Measurements from ENCODE around the gene DPEP1.
A peak's percentile ranks its signal among the peaks of the same experiment; 100 is the strongest.
"Not testable (repeated sequence)": the region's sequence is repeated elsewhere in the genome, so short reads cannot be mapped to it uniquely, and the experiment has no call there.

DPEP1 gene

DNA sequence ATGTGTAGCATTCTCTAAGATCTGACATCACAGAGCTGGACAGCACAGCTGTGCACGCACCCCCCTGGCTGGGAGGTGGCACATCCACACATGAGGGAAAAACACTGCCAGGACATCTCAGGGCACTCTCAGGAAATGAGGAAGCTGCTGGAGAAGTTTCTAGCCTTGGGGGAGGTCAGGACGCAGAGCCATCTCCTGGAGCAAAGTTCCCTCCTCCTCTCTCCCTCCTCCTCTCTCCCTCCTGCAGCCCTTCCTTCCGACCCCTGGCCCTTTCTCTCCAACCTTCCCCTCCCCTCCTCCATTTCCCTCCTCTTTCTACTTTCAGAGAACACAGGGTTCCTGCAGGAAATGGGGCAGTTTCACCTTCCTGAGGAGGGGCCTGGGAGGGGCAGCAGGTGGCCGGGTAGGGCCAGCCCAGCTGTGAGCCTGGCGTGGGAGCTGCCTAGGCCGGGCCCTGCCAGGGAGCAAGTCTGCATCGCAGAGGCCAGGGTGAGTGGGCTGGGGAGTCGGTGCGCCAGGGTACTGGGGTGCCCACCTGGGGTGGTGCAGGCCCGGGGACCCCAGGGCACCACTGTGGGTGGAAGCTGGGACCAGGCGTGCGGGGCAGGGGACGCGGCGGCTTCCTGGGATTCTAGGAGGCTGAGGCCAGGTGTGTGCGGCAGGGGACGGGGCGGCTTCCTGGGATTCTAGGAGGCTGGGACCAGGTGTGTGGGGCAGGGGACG lies at the start of gene DPEP1:
TSS of gene DPEP1 (plus strand) at position 412 of the 723 bp plus-strand sequence. CDS start 16,769 bp downstream, outside the sequence.
- DNase-seq (ENCODE audit: low read depth): no peak

DNA sequence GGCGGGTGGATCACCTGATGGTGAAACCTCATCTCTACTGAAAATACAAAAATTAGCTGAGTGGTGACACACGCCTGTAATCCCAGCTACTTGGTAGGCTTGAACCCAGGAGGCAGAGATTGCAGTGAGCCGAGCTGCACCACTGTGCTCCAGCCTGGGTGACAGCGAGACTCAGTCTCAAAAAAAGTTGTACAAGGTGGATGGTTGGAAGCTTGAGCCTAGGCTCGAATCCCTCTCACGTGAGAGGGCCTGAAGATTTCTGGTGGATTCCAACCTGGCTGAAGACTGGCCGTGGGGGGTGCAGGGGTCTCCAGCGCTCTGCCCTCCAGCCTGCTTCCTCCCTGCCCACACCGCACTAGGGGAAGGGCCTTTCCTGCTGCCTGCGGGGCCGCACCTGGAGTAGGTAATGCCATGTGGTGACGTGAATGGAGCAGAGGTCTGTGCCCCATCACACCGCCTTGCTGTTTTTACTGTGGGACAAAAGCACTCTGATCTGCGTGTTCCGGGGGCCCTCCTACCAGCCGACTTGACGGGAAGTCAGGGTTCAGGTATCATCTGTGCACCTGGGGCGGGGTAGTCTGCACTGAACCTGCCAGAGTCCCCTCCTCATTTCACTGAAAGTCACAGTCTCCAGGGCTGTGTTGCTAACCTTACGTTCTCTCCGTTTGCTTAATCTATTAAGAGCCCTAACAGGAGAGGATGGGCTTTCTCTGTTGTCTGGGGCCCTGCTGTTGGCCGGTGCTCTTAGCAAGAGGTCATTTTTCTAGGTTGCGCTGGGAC lies 48.8 kb upstream of the DPEP1 start:
- DNase-seq (ENCODE audit: low read depth): no peak

DNA sequence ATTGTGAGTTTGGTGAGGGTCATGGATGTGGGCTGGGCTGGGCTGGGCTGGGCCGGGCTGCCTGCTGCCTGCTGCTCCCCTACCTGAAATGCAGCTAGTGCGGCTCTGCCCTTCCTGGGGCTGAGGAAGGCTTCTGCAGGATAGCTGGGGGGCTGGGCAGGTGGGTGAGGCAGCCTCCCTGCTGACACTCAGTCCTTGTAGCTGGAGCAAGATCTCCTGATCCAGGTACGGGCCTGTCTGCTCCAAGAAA lies 48.3 kb upstream of the DPEP1 start:
- no peak for DNase-seq (ENCODE audit: low read depth)

DNA sequence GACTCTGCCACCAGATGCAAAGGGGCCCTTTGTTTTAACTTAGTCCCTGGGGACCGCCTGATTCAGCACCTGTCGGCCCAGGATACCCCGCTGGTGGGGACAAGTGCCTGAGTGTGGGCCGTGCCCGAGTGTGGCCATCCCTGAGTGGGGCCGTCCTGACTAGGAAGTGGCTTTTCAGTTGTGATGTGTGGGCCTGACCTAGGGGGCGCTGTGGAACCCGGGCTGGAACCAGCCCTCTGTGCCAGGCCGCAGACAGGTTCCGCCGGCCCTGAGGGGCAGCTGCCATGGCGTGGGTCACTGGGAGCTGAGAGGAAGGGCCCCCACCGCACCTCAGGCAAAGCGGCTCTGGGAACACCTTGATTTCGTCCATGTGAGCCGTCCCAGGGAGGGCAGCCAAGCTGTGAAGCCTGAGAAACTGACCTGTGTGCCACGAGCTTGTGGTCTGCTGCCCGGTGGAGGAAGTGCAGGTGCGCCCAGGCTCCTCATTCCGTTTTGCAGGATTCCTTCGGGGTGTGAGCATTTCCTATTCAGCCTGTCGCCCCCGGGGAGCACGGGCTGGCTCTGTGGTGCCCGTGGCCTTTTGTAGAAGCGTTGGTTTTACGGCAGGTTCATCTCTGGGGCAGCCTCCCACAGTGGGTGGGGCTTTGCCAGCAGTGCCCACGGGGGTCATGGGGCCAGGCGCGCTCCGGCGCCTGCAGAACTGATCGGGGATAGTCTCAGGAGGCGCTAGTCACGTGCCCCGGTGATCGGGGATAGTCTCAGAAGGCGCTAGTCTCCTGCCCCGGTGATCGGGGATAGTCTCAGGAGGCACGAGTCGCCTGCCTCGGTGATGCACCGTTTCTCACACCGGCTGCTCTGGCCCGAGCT lies 47.7 kb upstream of the DPEP1 start:
- no peak for DNase-seq (ENCODE audit: low read depth)

DNA sequence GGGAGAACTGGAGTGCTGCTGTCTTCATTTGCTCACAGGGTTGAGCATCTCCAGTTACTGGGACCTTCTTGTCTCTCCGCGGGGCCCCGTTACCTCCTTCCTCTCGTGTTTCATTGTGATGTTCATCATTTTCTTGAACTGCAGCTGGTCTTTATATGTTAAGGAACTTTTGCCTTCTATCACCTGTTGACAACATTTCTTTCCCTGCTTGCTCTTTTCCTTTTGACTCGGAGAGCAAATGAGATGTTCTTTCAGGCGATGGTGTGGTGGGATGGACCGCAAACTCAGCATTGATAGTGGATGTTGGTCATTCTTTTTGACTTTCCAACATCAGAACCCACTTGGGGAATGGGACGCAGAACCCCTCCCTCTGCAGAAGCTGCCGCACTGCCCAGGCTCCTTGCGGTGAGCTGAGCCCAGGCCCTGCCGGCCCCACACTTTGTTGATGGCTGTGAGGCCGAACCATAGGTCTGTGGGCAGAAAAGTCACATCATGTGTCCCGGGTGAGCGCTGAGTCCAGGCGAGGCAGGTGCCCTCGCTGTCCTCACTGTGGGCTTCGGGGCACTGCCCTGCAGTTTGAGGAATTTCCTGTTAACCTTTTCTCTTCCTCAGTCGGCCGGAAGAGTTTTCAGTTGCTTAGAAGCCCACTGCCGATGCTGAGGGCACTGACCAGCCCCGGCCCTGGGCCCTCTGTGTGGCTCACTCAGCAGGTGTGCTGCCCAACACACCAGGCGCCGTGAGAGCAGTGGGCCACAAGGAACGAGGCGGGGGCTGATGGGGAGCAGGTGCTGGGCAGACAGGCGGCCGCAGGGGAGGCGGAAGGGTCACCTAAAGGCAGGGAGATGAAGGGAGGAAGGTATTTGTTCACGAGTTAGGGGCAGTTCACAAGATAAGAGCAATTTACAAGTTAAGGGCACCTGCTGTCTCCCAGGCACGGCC lies 45.5 kb upstream of the DPEP1 start:
- no peak for DNase-seq (ENCODE audit: low read depth)

DNA sequence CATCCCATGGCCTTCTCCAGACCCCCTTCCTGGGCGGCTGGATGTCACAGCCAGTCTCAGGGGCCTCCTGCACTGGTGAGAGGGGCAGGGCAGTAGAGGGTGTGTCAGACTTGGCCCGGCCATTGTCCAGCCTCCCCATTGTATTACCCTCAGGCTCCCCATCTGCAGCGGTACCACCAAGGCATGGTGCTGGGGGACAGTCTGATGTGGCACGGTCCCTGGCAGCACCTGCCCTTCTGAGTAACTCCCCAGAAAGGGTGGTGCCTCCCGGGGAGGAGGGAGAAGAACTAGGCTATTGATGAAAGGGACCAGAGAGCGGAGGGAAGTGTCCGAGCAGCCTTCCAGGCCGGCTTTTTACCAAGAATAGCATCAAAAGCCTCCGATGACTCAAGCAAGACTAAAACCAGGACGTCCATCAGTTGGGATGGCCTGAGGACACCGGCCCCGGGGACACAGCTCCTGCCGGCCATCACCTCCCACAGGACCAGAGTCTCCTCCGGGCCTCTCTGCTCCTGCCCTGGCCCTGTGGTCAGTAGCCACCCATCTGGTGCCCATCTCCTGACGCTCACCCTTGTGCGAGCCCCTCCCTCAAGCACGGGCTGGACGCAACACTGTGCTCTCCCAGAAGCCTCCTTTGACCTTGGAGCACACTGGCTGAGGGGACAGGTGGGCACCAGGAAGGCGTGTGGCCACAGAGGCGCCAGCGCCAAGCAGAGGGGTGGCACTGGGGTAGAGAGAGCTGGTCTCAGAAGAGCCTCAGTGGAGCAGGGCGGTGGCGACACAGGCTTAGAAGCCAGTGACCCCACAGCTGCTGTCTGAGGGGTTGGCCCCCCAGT lies 43.7 kb upstream of the DPEP1 start:
- DNase-seq (ENCODE audit: low read depth): no peak

DNA sequence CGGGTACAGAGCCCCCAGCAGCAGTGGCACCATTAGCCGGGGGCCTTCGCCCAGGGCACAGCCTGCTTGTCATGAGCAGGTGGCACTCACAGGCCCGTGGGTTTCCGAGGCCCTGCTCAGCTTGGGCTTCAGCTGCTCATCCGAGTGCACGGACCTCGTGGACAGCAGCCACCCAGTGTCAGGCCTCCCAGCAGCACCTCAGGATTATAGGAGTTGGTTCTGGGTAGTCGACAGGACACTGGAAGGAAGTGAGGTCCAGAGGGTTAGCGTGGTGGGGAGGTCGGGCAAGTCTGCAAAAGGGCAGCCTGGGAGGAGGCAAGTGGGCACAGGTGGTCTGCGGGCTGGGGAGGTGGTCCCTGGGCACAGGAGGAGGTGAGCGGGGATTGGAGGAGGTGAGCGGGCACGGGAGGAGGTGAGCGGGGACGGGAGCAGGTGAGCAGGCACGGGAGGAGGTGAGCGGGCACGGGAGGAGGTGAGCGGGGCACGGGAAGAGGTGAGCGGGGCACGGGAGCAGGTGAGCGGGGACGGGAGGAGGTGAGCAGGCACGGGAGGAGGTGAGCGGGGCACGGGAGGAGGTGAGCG lies 43.0 kb upstream of the DPEP1 start:
- no peak for DNase-seq (ENCODE audit: low read depth)

DNA sequence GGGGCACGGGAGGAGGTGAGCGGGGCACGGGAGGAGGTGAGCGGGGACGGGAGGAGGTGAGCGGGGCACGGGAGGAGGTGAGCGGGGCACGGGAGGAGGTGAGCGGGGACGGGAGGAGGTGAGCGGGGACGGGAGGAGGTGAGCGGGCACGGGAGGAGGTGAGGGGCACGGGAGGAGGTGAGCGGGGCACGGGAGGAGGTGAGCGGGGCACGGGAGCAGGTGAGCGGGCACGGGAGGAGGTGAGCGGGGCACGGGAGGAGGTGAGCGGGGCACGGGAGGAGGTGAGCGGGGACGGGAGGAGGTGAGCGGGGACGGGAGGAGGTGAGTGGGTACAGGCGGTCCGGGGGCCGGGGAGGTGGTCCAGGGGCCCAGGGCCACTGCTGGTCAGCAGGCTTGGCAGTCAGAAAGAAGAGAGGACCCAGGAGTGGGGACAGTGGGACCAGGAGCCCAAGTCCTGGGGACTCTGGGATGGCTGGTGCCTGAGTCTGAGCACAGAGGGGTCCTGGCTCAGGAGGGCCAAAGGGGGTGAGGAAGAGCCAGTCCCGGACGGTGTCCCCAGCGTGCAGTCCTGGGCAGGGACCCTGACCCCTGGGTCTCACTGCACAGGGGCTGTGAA lies 42.4 kb upstream of the DPEP1 start:
- DNase-seq (ENCODE audit: low read depth): not testable (repeated sequence)

DNA sequence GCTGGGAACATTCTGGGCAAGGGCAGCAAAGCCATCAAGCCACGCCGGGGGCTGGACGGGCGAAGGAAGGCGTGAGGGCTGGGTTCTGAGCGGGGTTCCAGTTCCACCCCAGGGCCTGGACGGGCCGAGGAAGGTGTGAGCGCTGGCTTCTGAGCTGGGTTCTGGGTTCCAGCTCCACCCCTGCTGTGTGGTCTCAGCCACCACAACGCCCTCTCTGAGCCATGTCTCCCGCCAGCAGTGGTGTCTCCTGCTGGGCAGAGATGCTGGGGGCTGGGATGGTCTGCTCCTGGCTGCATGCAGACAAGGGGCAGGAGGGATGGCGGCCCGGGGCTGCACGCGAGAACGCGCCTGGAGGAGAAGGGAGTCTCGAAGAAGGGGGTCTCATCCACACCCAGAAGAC lies 41.8 kb upstream of the DPEP1 start:
- DNase-seq (ENCODE audit: low read depth): no peak

DNA sequence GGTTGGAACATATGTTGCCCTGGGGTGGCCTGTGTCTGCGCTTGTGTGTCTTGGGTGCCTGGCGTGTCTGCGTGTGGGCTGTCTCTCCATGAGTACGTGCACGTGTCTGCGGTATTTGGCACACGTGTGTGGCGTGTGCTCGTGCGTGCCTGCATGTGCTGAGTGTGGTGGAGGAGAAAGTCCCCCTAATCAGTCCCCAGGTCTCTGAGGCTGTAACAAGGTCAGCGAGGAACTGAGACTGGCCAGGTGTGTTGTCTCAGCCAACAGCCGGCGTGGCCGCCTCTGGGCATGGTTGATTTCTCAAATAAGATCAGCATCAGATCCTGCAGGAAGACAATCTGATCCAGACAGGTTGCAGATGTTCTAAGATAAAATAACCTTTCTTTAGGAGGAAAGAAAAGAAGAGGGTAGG lies 41.4 kb upstream of the DPEP1 start:
- no peak for DNase-seq (ENCODE audit: low read depth)

DNA sequence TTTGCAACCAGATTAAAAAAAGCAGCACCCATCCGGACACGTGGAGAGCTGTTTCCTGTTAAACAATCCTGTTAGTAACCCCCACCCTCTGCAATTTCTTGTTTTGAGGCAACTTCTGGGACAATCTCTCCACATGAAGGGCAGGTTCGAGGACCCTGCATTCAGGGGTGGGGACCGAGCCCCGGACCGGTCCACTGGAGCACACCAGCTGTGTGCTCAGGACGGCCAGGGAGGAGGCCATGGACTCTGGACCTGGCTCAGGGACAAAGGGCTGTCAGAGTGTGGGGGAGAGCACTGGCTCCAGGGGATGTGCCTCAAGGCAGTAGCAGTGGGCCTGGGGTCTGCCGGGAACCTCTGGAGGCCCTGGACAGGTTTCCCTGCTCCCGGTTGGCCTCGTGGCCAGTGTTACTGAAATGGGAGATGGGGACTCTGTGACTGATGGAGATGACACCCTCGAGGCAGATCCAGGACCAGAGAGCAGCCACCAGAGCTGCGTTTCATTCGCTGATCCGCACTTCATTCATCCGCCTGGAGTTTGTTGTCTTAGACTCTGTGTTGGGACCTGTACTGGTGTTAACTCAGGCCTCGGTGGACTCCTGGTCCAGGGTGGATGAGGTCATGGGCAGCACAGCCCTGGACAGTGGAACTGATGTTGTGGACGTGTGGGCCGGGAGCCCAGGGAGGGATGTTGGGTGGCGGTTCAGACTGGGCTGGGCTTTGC lies 40.8 kb upstream of the DPEP1 start:
- no peak for DNase-seq (ENCODE audit: low read depth)

DNA sequence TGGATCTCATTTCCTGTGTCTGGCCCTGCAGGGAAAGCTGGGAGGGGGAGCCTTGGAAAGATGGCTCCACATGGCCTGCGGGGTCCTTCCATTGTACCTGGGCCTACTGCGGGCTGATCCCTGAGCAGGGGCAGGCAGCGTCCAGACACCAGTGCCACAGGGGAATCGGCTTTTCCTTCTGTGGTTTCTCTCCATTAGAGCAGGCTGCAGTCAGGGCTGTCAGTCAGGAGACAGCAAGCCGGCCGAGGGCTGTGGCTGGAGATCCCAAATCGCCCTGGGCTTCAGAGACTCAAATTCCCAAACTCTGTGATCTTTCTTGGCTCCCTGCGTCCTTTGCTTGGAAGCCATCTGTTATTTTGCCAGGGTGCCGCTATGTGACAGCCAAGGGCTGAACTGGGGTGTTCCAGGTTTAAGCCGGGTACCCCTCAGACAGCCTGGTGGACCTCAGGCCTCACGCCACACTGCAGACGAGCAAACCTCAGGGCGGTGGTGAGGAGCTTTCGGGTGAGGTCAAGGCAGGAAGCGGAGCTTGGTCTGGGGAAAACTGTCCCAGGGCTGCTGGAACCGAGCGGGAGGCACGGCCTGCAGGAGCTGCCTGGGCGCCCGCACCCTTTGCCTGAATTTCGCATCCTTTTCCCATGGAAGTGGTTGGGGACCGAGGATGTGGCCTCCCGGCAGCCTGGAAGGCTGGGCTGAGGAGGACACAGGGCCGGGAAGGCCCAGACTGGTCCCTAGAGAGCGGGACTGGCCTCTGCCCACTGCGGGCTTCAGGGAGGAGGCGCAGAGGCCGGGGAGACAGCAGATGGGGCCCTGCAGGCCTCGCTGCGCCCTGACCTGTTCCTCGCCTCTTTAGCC lies 39.4 kb upstream of the DPEP1 start:
- DNase-seq (ENCODE audit: low read depth): no peak

DNA sequence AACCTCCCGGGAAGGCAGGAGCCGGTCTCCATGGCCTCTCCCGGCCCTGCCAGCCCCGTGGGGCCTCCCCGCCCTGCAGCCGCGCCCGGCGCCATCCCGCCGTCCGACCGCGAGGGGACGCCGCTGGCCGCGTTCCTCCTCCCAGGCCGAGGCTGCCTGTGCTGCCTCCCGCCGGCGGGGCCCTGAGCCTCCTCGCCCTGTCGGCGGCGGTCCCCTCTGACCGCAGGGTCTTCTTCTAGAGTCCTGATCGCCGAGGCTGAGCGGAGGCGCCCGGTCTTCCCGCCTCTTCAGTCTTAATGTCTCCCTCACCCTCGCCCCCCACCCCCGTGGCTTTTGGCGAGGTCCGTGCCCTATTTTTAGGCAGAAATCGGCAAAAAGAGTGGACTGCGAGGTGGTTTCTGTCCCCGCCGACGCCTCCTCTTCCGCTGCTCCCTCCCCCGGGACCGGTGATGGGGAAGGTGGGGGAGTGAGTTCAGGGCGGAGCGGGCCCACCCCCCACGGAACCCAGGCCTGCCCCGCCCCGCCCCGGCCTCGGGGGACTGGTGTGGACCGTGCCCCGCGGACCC lies 38.7 kb upstream of the DPEP1 start:
- peak; percentile 74 for DNase-seq (ENCODE audit: low read depth)

DNA sequence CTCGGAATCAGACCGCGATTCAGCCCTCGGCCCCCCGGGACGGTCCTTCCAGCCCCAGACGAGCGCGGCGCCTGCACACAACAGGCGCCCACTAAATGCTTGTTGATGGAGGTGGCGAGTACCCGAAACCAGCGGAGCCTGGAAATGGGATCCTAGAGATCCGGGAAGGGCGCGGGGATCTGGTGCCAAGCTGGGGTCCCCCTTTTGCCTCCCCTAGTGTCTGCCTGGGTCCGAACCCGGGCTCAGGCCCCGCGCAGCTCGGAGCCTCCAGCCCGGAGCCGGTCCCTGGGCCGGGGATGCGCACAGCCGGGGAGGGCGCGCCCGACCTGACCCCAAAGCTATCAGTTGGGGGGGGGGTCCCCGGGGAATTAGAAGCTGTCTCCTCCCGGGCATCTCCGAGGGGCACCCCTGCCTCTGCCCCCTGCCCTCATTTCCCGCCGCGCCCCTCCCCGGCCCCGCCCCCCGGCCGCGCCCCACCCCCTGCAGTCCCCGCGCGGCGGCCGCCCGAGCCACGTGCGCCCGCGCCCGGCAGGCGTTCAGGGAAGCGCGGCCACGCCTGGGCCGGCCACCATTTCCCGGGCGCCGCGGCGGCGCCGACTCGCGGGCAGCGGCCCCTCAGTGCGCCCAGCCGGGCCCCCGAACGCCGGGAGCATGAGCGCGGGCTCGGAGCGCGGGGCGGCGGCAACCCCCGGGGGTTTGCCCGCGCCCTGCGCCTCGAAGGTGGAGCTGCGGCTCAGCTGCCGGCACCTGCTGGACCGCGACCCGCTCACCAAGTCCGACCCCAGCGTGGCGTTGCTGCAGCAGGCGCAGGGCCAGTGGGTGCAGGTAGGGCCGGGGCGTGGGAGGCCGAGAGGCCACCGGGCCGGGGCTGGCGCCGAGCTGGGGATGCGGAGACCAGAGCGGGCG lies 37.9 kb upstream of the DPEP1 start, which contains the start of gene CPNE7:
TSS of gene CPNE7 (plus strand) at position 512 of the 906 bp plus-strand sequence. CDS start at position 652, 140 bp downstream.
- DNase-seq (ENCODE audit: low read depth): no peak

DNA sequence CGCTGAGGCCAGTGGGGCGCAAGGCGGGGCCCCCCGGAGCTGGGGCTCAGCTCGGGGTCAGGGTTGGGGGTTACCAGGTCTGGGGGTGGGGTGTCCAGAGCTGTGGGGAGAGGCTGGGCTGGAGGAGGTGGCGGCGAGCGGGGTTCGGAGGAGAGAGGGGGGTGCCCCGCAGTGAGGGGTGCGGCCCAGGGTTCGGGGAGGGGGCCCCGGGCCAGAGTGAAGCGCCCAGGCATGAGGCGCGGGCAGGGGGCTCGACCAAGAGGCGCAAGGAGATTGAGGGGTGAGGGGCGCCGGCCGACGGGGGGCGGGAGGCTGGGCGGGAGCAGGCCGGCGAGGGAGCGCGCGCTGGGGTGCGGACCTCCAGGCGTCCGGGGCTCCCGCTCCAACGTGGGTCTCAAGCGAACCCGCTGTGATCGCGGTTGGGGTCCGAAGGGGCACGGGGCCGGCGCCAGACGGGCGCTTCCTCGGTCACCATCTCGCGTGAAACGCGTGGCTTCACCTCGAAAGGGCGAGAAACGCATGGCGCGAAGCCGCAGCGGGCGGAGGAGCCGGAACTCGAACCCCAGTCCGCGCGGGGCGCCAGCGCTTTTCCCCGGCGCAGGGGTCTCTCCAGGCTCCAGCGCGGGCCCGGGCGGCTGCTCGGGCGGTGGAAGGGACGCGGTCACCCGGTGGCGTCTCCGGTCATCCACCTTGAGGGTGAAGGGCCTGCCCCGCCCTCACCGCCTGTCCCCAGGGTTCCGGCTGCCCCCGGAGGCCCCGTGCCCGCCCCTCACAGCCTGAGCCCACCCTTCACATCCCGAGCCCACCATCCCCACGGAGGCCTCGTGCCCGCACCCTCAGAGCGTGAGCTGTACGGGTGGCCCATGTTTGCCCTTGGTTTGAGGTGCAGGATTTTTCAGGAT lies 37.0 kb upstream of the DPEP1 start:
- DNase-seq (ENCODE audit: low read depth): no peak
